GM19328 (cell line): ENCODE results near the gene RBFA.

Source experiments
- ATAC-seq: cut with Tn5 transposase; IDR thresholded peaks from one replicate; pipeline ENCODE4 v1.9.1; 2021; ENCODE audit warnings: mild to moderate bottlenecking, moderate library complexity; ENCODE audit not compliant: unreplicated experiment

The RBFA gene

GRCh38 chr18:80070825-80071224 lies 36.6 kb downstream of the RBFA start:
- ATAC-seq: no peak

GRCh38 chr18:80074183-80074582 lies 39.9 kb downstream of the RBFA start:
- ATAC-seq: no peak

GRCh38 chr18:80074697-80075096 lies 40.5 kb downstream of the RBFA start:
- ATAC-seq: no peak

- no peak for ATAC-seq
Measured at GRCh38 chr18:80075940-80076339, 41.7 kb downstream of the RBFA start.

GRCh38 chr18:80076379-80076778 lies 42.1 kb downstream of the RBFA start:
- no peak for ATAC-seq

- ATAC-seq: no peak
Measured at GRCh38 chr18:80077873-80078272, 43.6 kb downstream of the RBFA start.
